Esophagus muscularis mucosa (tissue), 4 donors: Measurements from ENCODE around the gene SLC9C1.

Experiments used
- EP300 ChIP-seq: sonication (generic); formaldehyde crosslinking; IDR thresholded peaks from one replicate; pipeline ENCODE4 v1.6.1; 2017; ENCODE audit warnings: antibody characterized with exemption
- POLR2A ChIP-seq: fragments of 450-650 bp; IDR thresholded peaks from one replicate; pipeline ENCODE4 v1.6.1; 2017; ENCODE audit warnings: antibody characterized with exemption, moderate library complexity, mild to moderate bottlenecking, low read depth
- POLR2AphosphoS5 ChIP-seq, 2 donors: sonication (generic); formaldehyde crosslinking; IDR thresholded peaks; one replicate each; pipeline ENCODE4 v1.6.1; 2017; ENCODE audit warnings: antibody characterized with exemption in 2 of 2
- TF ChIP-seq, protein P1 (sequence below), 3 experiments: fragments of 200-600 bp in 2 of 3; fragments of 450-650 bp in 1 of 3; sonication (generic) in 2 of 3; IDR thresholded peaks; one replicate each; pipeline ENCODE4 v1.5.1; 2017 to 2019; ENCODE audit warnings: antibody characterized with exemption in 3 of 3, mild to moderate bottlenecking in 2 of 3, moderate library complexity in 1 of 3

DNA sequence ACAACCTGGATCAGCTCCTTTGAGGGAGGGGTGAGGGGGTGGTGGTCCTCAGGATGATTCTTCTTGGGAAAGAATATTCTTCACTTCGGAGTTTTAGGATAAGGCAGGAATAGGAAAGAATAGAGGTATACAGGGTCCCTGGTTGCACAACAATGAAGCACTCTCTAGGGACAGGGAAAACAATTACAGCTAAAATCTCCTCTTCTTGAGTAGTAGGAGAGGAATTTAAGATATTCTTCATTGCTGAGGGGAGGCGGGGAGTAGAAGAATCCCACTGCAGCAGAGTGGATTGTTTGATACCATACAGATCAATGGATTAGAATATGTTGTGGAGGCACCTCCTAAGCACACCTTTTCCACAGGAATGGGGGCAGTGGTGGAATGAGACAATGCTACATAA is 20.5 kb downstream of the SLC9C1 start:
- TF ChIP-seq POLR2A (no peak), POLR2AphosphoS5 (IDR thresholded peaks at IDR 0.05) (no peak), EP300 (no peak)
- TF ChIP-seq, protein P1, sequence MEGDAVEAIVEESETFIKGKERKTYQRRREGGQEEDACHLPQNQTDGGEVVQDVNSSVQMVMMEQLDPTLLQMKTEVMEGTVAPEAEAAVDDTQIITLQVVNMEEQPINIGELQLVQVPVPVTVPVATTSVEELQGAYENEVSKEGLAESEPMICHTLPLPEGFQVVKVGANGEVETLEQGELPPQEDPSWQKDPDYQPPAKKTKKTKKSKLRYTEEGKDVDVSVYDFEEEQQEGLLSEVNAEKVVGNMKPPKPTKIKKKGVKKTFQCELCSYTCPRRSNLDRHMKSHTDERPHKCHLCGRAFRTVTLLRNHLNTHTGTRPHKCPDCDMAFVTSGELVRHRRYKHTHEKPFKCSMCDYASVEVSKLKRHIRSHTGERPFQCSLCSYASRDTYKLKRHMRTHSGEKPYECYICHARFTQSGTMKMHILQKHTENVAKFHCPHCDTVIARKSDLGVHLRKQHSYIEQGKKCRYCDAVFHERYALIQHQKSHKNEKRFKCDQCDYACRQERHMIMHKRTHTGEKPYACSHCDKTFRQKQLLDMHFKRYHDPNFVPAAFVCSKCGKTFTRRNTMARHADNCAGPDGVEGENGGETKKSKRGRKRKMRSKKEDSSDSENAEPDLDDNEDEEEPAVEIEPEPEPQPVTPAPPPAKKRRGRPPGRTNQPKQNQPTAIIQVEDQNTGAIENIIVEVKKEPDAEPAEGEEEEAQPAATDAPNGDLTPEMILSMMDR (IDR thresholded peaks at IDR 0.05) = no peak
